PC-3 (cell line): ENCODE results near the gene THUMPD3.

Experiments
- CTCF ChIP-seq: fragments of 300-600 bp; sonication (generic); conservative IDR thresholded peaks from 2 replicates; pipeline ENCODE4 v1.5.1; 2017; ENCODE audit warnings: antibody characterized with exemption, low read depth, mild to moderate bottlenecking, low read length
- EZH2 ChIP-seq: fragments of 300-600 bp; sonication (generic); IDR thresholded peaks from one replicate; pipeline ENCODE4 v1.6.1; 2017; ENCODE audit warnings: antibody characterized with exemption, mild to moderate bottlenecking, low read length; ENCODE audit not compliant: unreplicated experiment
- EZH2phosphoT487 ChIP-seq: fragments of 300-600 bp; sonication (generic); IDR thresholded peaks from 2 replicates; pipeline ENCODE4 v1.6.1; 2018; ENCODE audit warnings: mild to moderate bottlenecking, antibody characterized with exemption, low read length, borderline replicate concordance

GRCh38 chr3:9396632-9397331 lies 33.9 kb downstream of the THUMPD3 start:
- TF ChIP-seq EZH2 (no peak), CTCF (no peak), EZH2phosphoT487 (no peak)
